Lower leg skin (tissue), 4 donors: Measurements from ENCODE around the gene TRIM28. TPM values are rescaled to one million over a fixed set of nuclear protein-coding genes. Genes with fewer than 3 reads are reported as not detected.
A peak's percentile ranks its signal among the peaks of the same experiment; 100 is the strongest.

Experiments
- DNase-seq, 2 donors: peaks; one replicate each; pipeline ENCODE4 v3.0.0-alpha.2; 2019; ENCODE audit warnings: low spot score in 2 of 2
- H3K4me3 ChIP-seq: fragments of 200-600 bp; sonication (generic); 2 replicates; pipeline ENCODE4 v1.5.1; 2017; ENCODE audit warnings: mild to moderate bottlenecking, low read depth; ENCODE audit not compliant: poor library complexity, severe bottlenecking
- CTCF ChIP-seq, 3 donors: fragments of 450-650 bp; IDR thresholded peaks; one replicate each; pipeline ENCODE4 v1.5.1; 2016; ENCODE audit warnings: antibody characterized with exemption in 3 of 3, mild to moderate bottlenecking in 3 of 3, moderate library complexity in 2 of 3
- POLR2A ChIP-seq, 2 donors: fragments of 450-650 bp; IDR thresholded peaks; one replicate each; pipeline ENCODE4 v1.6.1; 2016 to 2017; ENCODE audit warnings: antibody characterized with exemption in 2 of 2, mild to moderate bottlenecking in 1 of 2, moderate library complexity in 1 of 2
- WGBS, 2 donors: methylation state at CpG; one replicate each; pipeline ENCODE4 v1.1.5; 2018; 5-methylcytosine and 5-hydroxymethylcytosine counted together
- intact Hi-C: fragments of 100-400 bp; cut with DNase I; formaldehyde crosslinking; loops from one replicate; pipeline ENCODE4 v1.15.0; 2023; ENCODE audit warnings: low total_unique reads
- total RNA-seq, 4 donors: library from RNA; depleted of rRNA; stranded (reverse); fragments of >200 nt; gene quantifications; one replicate each; pipeline ENCODE4 v1.1.0, GENCODE V29; 2016

The TRIM28 gene
- total RNA-seq, 4 donors from 2014 or later, result 225 to 412 (median 265) TPM

- WGBS, 2 donors, result 68 to 77% methylated on average over 8 of the region's 8 CpGs
- TF ChIP-seq CTCF (IDR thresholded peaks at IDR 0.05), result no peak
- no peak for TF ChIP-seq POLR2A (IDR thresholded peaks at IDR 0.05)
- H3K4me3 ChIP-seq, result peak overlapping the region; percentile 61
- peak in 1 of 2 donors; percentile 86 for DNase-seq
- intact Hi-C loops, result no loop called here
These were observed 16.4 kb downstream of the TRIM28 start for GRCh38 chr19:58560007-58560887.

GRCh38 chr19:58560921-58561320 lies 17.1 kb downstream of the TRIM28 start:
- peak in 1 of 2 donors; percentile 79 for DNase-seq
- intact Hi-C loops, result no loop called here
- TF ChIP-seq CTCF (IDR thresholded peaks at IDR 0.05) (no peak), POLR2A (IDR thresholded peaks at IDR 0.05) (no peak)
- H3K4me3 ChIP-seq, result no peak overlapping the region

- TF ChIP-seq CTCF (IDR thresholded peaks at IDR 0.05), result no peak
- no peak for TF ChIP-seq POLR2A (IDR thresholded peaks at IDR 0.05)
- no peak overlapping the region for H3K4me3 ChIP-seq
- no peak for DNase-seq
- 47 to 57% methylated on average over 16 of the region's 16 CpGs for WGBS, 2 donors
- intact Hi-C loops, result no loop called here
These were observed 17.7 kb downstream of the TRIM28 start for GRCh38 chr19:58561373-58562121.

- intact Hi-C loops, result no loop called here
- peak overlapping the region; percentile 16 for H3K4me3 ChIP-seq
- peak in 1 of 2 donors; percentile 76 for DNase-seq
- TF ChIP-seq POLR2A (IDR thresholded peaks at IDR 0.05), result no peak
- no peak for TF ChIP-seq CTCF (IDR thresholded peaks at IDR 0.05)
- WGBS, 2 donors, result 4 to 9% methylated on average over 32 to 48 of the region's 107 CpGs
These were observed 18.5 kb downstream of the TRIM28 start for GRCh38 chr19:58562122-58563033.

GRCh38 chr19:58563034-58563573 lies 19.2 kb downstream of the TRIM28 start:
- intact Hi-C loops, result no loop called here
- 3 to 6% methylated on average over 33 to 36 of the region's 40 CpGs for WGBS, 2 donors

More at GRCh38 chr19:58563034-58563573, 19.2 kb downstream of the TRIM28 start:
- no peak for TF ChIP-seq CTCF (IDR thresholded peaks at IDR 0.05)
- no peak for TF ChIP-seq POLR2A (IDR thresholded peaks at IDR 0.05)
- no peak overlapping the region for H3K4me3 ChIP-seq
- peak in 1 of 2 donors; percentile 85 for DNase-seq
